ENCODE measurements around the gene CACNA1B. TPM values are rescaled to one million over a fixed set of nuclear protein-coding genes. Genes with fewer than 3 reads are reported as not detected.
"Not testable (repeated sequence)": the region's sequence is repeated elsewhere in the genome, so short reads cannot be mapped to it uniquely, and the experiment has no call there.

The CACNA1B gene
- total RNA-seq, 1 donor from 2014 or later, result 0.30 TPM

- no peak for DNase-seq
Observed at GRCh38 chr9:138099803-138100598, 222.4 kb downstream of the CACNA1B start.

DNA sequence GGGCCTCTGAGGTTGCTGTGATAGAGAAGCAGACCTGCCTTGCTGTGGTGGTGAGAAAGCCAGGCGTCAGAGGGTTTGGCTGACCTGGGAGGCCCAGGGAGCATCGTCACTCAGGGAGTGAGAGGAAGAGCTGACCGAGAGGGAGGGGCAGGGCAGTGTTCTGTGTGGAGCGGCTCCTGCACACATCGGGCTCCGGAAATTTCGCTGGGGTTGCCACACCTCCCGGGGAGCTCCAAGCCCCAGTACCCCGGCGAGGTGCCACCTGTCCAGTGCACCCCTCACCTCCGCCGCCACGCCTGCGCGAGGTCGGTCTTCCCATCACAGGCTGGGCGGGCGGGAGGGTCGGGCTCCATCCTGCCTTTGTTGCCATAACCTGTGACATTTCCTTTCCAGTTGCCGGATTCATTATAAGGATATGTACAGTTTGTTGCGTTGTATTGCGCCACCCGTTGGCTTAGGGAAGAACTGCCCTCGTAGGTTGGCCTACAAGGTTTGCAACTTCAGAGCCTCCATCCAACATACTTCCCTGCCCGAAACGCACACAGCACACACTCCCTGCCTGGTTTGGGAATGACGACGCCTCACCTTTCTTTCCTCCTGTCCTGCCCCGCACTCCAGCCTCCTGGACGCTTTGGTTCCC lies 223.2 kb downstream of the CACNA1B start:
- DNase-seq, result no peak

DNA sequence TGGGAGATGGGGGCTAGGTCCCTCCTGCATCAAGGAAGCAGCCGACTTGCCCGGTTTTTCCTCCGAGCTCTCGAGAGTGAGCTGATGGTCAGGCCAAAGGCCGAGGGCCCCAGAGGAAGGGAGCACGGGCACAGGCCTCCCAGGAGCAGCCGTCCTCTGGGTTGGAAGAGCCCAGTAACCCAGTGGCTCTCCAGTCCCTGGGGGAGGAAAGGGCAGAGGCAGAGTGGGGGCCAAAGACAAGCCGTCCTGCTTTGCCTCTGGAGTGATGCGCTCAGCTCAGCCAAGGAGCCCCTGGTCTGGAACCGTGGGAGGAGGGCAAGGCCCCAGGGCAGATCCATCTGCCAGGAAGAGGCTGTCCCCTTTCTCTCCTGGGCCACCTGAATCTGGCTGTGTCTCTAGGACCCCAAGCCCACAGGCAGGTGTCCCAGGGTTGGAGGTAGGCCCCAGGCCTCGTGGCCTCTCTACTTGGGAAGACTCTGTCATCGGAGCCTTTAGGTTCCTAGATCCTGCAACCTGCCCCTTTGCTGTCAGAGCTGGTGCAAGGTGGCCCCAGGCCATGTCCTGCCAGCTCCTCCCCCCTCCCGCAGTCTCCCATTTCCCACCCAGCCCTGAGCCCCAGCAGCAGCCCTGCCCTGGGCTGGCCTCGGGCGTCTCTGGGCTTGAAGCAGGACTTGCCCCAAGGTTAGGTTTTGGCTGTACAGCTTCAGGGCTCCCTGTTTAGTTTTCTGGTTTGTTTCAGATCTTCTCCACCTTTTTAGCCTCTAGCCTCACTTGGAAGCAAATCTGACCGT lies 224.1 kb downstream of the CACNA1B start:
- DNase-seq, result no peak

GRCh38 chr9:138102246-138103051 lies 224.9 kb downstream of the CACNA1B start:
- DNase-seq, result no peak

DNA sequence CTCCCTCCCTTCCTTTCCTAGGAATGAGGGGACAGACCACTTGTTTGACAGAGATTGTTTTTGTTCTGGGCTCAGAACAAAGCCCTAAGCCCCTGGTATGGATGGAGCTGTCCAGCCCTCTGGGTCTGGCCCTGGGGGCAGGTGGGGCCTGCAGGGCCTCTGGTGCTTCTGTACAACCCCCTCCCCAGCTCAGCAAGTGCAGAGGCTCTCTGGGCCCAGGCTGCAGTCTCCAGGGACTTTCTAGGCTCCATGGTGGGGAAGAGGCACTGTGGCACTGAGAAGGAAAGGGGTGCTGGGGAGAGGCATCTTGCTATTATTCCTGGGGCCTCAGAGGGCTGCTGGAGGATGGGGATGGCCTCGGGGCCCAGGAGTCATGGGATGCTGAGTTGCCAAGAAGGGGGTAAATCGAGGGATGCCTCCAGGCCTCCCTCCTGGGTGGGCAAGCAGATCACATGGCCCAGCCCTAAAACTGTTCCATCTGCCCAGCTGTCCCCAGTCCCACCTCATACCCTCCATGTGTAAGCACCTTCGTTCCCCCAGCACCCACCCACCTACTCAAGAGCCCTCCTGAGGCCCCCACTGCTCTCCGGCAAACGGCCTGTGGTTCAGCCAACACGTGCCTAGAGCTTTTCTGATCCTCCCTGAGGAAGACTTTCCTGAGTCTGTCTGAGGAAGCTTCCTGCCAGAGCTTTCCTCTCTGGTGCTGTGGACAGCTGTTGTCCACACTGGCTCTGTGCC lies 225.7 kb downstream of the CACNA1B start:
- no peak for DNase-seq

- DNase-seq, result no peak
Observed at GRCh38 chr9:138103849-138104206, 226.2 kb downstream of the CACNA1B start.

GRCh38 chr9:138104251-138105122 lies 226.9 kb downstream of the CACNA1B start:
- no peak for DNase-seq

DNA sequence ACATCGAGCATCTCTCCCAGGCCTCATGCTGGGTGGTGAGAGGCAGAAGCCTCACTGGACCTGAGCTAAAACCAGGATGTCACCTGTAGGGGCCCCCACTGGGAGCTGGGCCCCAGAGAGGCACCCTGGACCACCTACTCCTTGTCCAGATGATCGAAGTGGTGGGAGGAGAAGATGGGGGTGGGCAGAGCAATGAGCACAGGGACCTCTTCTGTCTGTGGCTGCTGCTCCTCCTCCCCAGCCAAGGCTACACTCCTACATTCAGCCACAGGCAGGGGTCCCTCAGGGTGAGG lies 227.5 kb downstream of the CACNA1B start:
- no peak for DNase-seq

DNA sequence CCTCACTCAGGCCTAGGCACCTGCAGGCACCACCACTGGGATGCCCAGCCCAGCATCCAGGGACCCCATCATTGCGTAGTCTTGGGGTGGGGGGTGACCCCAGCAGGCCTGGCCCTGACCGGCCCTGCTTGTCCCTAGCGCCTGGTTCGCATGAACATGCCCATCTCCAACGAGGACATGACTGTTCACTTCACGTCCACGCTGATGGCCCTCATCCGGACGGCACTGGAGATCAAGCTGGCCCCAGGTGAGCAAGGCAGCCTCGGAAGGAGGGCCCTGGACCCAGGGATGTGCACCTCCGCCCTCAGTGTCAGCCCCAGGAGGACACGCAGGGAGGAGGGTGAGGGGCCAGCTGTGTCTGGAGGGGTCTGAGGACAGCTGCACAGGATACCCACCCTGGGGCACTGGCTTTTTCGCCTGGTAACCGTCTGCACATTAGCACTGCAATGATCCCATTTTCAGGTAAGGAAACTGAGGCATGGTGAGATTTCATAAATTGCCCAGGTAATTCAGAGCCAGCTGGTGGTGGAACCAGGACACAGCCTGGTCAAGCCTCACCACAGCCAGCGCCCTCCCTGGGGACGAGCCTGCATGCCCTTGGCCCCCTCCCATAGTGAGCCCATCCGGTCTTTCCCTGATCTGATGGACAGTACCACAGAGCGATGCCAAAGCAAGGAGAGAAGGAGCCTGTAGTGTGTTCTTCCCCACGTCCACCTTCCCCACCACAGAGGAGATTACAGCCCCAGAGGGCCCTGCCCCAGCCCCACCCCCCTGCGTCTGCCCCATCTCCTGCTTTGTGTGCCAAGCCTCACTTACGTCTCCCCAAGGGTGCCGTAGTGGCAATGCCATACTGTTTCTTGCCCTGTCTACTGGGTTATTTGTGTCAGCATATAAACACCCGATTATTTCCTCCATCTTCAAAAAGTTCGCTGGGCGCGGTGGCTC lies 228.3 kb downstream of the CACNA1B start:
- DNase-seq, result no peak

GRCh38 chr9:138107039-138107438 lies 229.5 kb downstream of the CACNA1B start:
- DNase-seq, result not testable (repeated sequence)

- DNase-seq, result no peak
Observed at GRCh38 chr9:138111607-138112006, 234.0 kb downstream of the CACNA1B start.

DNA sequence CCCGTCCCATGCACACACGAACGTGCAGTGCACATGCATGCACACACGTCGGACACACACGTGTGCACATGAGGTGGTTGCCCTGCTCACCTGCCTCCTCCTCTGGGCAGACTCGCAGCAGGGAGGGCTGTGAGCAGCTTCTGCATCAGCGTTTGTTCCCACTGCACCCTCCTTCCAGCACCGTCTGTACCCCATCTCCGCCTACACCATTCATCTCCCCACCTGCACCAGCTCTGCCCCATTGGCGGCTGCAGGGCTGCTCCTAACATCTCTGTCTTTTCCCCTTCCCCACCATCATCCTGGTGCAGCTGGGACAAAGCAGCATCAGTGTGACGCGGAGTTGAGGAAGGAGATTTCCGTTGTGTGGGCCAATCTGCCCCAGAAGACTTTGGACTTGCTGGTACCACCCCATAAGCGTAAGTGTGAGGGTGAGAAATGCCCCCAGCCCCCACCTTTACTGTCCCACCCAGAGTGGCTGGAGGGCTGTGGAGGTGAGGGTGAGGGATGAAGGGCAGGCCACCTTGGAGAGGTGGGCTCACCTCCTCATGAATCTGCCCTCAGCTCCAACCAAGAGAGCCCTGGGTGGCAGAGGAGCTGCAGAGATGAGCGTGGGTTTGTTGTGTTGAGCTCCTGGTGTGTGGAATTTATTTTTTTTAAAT lies 234.6 kb downstream of the CACNA1B start:
- DNase-seq, result no peak

DNA sequence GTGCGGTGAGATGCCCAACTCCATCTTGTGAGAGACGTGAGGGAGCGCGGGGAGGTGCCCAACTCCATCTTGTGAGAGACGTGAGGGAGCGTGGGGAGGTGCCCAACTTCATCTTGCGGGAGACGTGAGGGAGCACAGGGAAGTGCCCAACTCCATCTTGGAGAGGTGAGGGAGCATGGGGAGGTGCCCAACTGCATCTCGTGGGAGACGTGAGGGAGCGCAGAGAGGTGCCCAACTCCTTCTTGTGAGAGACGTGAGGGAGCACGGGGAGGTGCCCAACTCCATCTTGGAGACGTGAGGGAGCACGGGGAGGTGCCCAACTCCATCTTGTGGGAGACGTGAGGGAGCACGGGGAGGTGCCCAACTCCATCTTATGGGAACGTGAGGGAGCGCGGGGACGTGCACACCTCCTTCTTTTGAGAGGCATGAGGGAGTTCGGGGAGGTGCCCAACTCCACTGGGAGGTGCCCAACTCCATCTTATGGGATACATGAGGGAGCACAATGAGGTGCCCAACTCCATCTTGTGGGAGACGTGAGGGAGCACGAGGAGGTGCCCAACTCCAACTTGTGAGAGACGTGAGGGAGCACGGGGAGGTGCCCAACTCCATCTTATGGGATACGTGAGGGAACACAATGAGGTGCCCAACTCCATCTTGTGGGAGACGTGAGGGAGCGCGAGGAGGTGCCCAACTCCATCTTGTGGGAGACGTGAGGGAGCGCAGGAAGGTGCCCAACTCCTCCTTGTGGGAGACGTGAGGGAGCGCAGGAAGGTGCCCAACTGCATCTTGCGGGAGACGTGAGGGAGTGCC lies 235.4 kb downstream of the CACNA1B start:
- DNase-seq, result no peak

DNA sequence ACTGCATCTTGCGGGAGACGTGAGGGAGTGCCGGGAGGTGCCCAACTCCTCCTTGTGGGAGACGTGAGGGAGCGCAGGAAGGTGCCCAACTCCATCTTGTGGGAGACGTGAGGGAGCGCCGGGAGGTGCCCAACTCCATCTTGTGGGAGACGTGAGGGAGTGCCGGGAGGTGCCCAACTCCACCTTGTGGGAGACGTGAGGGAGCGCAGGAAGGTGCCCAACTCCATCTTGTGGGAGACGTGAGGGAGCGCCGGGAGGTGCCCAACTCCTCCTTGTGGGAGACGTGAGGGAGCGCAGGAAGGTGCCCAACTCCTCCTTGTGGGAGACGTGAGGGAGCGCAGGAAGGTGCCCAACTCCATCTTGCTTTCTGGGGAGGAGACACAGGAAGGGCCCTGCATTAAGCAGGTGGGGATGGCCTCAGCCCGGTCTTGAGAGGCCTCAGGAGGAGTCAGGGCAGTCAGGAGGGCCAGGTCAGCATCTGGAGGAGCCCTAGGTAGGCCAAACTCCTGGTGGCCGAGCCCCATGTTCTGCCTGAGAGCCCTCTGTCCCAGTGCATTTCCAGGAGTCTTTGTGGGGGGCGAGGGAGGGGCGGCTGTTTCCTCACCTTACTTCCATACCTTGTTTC lies 236.2 kb downstream of the CACNA1B start:
- DNase-seq, result not testable (repeated sequence)

- no peak for DNase-seq
Observed at GRCh38 chr9:138114501-138115245, 237.1 kb downstream of the CACNA1B start.

DNA sequence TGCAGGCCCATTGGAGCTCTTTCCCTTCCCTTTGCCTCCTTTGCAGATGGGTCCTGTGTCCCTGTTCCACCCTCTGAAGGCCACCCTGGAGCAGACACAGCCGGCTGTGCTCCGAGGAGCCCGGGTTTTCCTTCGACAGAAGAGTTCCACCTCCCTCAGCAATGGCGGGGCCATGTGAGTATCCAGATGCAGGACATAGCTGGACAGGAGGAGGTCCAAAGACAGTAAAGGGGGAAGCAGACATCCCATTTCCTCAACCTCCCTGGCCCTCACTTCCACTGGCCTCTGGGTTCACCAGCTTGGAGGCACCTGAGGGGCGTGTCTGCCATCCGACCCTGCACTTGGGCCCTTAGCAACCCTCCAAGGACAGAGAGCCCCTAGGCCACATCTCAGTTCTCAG lies 237.9 kb downstream of the CACNA1B start:
- DNase-seq, result no peak

- no peak for DNase-seq
Observed at GRCh38 chr9:138116521-138116920, 238.9 kb downstream of the CACNA1B start.
